ENCODE data around the gene SUV39H2. TPM values are rescaled to one million over a fixed set of nuclear protein-coding genes. Genes with fewer than 3 reads are reported as not detected.

Gene SUV39H2, protein sequence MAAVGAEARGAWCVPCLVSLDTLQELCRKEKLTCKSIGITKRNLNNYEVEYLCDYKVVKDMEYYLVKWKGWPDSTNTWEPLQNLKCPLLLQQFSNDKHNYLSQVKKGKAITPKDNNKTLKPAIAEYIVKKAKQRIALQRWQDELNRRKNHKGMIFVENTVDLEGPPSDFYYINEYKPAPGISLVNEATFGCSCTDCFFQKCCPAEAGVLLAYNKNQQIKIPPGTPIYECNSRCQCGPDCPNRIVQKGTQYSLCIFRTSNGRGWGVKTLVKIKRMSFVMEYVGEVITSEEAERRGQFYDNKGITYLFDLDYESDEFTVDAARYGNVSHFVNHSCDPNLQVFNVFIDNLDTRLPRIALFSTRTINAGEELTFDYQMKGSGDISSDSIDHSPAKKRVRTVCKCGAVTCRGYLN
- total RNA-seq: 11.6 and 30.5 TPM in 2 replicates

DNA sequence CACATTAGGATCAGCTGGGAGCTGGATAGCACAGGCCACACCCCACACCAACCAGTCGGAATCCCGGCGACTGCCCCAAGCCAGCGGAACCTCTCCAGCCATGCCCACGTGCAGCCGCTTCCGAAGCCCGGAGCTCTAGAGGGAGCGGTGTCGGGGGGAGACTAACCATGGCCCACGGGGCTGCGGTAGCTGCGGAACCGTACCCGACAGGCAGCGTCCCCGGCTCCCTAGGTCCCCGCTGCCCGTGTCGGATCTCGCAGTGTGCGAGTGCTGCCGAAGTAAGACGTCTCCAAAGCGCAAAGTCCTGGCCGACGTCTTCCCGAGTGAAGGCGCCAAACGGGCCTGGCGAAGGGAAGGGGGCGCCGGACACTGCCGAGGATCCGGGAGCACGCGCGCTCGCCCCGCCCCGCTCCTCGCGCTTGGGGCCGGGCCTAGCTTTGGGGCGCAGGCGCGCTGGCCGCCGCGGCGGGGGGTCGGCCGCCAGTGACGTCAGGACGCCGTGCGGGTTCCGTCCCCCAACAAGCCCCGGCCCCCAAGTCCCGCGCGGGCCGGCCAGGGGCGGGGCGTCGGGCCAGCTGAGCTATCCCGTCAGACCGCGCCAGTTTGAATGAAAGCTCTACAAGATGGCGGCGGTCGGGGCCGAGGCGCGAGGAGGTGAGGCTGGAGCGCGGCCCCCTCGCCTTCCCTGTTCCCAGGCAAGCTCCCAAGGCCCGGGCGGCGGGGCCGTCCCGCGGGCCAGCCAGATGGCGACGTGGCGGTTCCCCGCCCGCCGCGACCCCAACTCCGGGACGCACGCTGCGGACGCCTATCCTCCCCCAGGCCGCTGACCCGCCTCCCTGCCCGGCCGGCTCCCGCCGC, at the start of gene SUV39H2:
Gene SUV39H2 (plus strand): TSS at position 601 of the 858 bp plus-strand sequence. CDS start 23 bp downstream, at position 624.

GRCh38 chr10:14837757-14838581, 40.7 kb upstream of the SUV39H2 start, which contains the start of the genes CDNF, HSPA14 and MSANTD7:
Gene CDNF (minus strand): TSS chr10:14838037. CDS start chr10:14837946, 91 bp downstream.
Gene HSPA14 (plus strand): TSS chr10:14838306. CDS start chr10:14838403, 97 bp downstream.
Gene MSANTD7 (plus strand): TSS chr10:14838306. CDS start chr10:14842285, 3,979 bp downstream.

Other genes starting within 250 kb of the SUV39H2 start
- gene FAM107B, start 104.0 kb upstream of the SUV39H2 start, total RNA-seq: 21.5 and 23.7 TPM in 2 replicates
- 1.1 and 1.2 TPM in 2 replicates for gene CDNF, start 40.8 kb upstream of the SUV39H2 start, total RNA-seq
- gene HSPA14, start 40.6 kb upstream of the SUV39H2 start, total RNA-seq: 9.9 and 17.3 TPM in 2 replicates
- 18.9 and 27.4 TPM in 2 replicates for gene MSANTD7, start 40.6 kb upstream of the SUV39H2 start, total RNA-seq
- 9.0 and 9.2 TPM in 2 replicates for gene DCLRE1C, start 75.2 kb downstream of the SUV39H2 start, total RNA-seq
- gene MEIG1, start 80.5 kb downstream of the SUV39H2 start, total RNA-seq: not detected in 2 replicates
- 0.38 and 2.5 TPM in 2 replicates for gene OLAH, start 165.1 kb downstream of the SUV39H2 start, total RNA-seq
- gene ACBD7, start 209.9 kb downstream of the SUV39H2 start, total RNA-seq: 0.85 and 1.2 TPM in 2 replicates
- gene RPP38, start 218.5 kb downstream of the SUV39H2 start, total RNA-seq: 12.7 and 14.0 TPM in 2 replicates